HG03025 (cell line): ENCODE results near the gene PLEKHM3.

Experiments used
- ATAC-seq: cut with Tn5 transposase; IDR thresholded peaks from one replicate; pipeline ENCODE4 v1.9.1; 2021; ENCODE audit warnings: mild to moderate bottlenecking, moderate library complexity; ENCODE audit not compliant: unreplicated experiment, low FRiP score

Gene PLEKHM3

DNA sequence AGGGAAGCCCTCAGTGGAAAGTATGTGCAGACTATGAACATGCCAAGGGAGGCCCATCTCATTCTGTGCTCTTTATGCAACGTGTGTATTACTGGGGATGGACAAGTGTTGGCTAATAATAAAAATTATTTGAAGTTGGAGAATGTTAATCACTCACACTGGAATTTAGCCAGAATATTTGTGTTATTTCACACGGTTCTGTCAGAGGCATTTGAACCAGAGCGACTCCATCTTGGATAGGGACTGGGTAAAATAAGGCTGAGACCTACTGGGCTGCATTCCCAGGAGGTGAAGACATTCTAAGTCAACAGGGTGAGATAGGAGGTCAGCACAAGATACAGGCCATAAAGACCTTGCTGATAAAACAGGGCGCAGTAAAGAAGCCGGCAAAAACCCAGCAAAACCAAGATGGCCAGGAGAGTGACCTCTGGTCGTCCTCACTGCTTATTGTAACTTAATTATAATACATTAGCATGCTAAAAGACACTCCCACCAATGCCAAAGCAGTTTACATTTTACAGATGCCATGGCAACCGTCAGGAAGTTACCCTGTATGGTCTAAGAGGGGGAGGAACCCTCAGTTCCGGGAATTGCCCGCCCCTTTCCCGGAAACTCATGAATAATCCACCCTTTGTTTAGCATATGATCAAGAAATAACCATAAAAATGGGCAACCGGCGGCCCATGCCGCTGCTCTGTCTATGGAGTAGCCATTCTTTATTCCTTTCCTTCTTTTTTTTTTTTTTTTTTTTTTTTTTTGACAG is 253.1 kb downstream of the PLEKHM3 start:
- no peak for ATAC-seq

DNA sequence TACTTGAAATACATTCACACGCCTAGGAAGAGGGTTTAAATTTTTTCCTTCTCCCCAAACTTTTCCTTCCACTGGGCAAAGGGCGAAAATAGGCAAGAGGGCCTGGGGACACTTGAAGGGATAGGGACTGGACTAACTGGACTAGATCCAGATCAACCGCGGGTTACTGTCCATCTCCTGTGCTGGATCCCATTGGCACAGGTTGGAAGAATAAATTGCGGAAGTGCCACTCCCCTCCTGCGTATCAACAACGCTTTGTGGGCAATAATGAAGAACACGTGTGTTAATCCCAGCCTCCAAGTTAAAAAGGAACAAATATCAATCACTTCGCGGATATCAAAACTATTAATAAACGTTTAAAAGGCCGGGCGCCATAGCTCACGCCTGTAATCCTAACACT is 253.9 kb downstream of the PLEKHM3 start:
- ATAC-seq = no peak
